Prostate gland (tissue), 2 donors: ENCODE measurements around the gene DNAH6. TPM values are rescaled to one million over a fixed set of nuclear protein-coding genes. Genes with fewer than 3 reads are reported as not detected.

Source experiments
- DNase-seq: peaks from one replicate; pipeline ENCODE4 v3.0.0-alpha.2; 2019; ENCODE audit warnings: low spot score
- H3K27ac ChIP-seq, 2 donors: fragments of 200-600 bp; sonication (generic); 2 replicates each; pipeline ENCODE4 v1.5.1; 2017 to 2019
- H3K27me3 ChIP-seq: fragments of 200-600 bp; sonication (generic); replicated peaks from 2 replicates; pipeline ENCODE4 v1.5.1; 2019; ENCODE audit not compliant: insufficient read depth
- H3K36me3 ChIP-seq, 2 donors: fragments of 200-600 bp; sonication (generic); 1 replicate in 1 of 2; 2 replicates in 1 of 2; pipeline versions ENCODE4 v1.5.1 to v1.8.1; 2017 to 2019
- H3K4me1 ChIP-seq: fragments of 200-600 bp; sonication (generic); replicated peaks from 2 replicates; pipeline ENCODE4 v1.5.1; 2019
- H3K4me3 ChIP-seq, 2 donors: fragments of 200-600 bp; sonication (generic); 2 replicates each; pipeline ENCODE4 v1.5.1; 2017 to 2019
- H3K9me3 ChIP-seq: fragments of 200-600 bp; sonication (generic); 2 replicates; pipeline ENCODE4 v1.5.1; 2017
- CTCF ChIP-seq, 4 experiments: fragments of 200-600 bp in 2 of 4; fragments of 450-650 bp in 2 of 4; sonication (generic) in 2 of 4; IDR thresholded peaks; 1 replicate in 3 of 4; 2 replicates in 1 of 4; pipeline ENCODE4 v1.5.1; 2016 to 2019; ENCODE audit warnings: antibody characterized with exemption in 4 of 4, mild to moderate bottlenecking in 2 of 4, moderate library complexity in 2 of 4
- POLR2A ChIP-seq: fragments of 450-650 bp; IDR thresholded peaks from one replicate; pipeline ENCODE4 v1.6.1; 2016; ENCODE audit warnings: antibody characterized with exemption, mild to moderate bottlenecking
- POLR2AphosphoS5 ChIP-seq: sonication (generic); formaldehyde crosslinking; IDR thresholded peaks from one replicate; pipeline ENCODE4 v1.6.1; 2017; ENCODE audit warnings: antibody characterized with exemption
- WGBS: methylation state at CpG from one replicate; pipeline ENCODE4 v1.1.5; 2018; 5-methylcytosine and 5-hydroxymethylcytosine counted together
- intact Hi-C: fragments of 100-400 bp; cut with DNase I; formaldehyde crosslinking; loops from one replicate; pipeline ENCODE4 v1.14.2; 2022
- total RNA-seq, 2 donors: library from RNA; depleted of rRNA; stranded (reverse); fragments of >200 nt; gene quantifications; one replicate each; pipeline ENCODE4 v1.1.0, GENCODE V29; 2016

The DNAH6 gene
- total RNA-seq, 2 donors from 2014 or later = 1.1 to 4.9 TPM

DNA sequence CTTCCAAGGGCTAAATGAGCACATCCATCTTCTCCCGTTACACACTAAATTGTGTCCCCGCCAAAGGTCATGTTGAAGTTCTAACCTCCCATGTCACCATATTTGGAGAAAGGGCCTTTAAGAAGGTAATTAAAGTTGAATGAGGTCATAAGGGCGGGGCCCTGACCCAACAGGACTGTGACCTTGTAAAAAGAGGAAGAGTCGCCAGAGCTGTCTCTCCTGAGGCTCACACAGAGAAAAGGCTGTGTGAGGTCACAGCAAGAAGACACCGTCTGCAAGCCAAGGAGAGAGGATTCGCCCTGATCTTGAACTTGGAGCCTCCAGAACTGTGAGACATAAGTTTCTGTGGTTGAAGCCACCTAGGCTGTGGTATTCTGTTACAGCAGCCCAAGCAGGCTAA lies 340.5 kb downstream of the DNAH6 start:
- intact Hi-C loops = no loop called here
- TF ChIP-seq CTCF (IDR thresholded peaks at IDR 0.05) (no peak), POLR2AphosphoS5 (no peak), POLR2A (no peak)
- Histone ChIP-seq H3K27ac (no peak overlapping the region), H3K27me3 (no peaks in the 10 kb centered on the region), H3K4me1 (no peaks in the 10 kb centered on the region), H3K36me3 (no peaks in the 10 kb centered on the region), H3K4me3 (no peak overlapping the region), H3K9me3 (no peaks in the 10 kb centered on the region)
- whole genome bisulfite sequencing = 85% methylated on average over 6 of the region's 6 CpGs
- DNase-seq = no peak

DNA sequence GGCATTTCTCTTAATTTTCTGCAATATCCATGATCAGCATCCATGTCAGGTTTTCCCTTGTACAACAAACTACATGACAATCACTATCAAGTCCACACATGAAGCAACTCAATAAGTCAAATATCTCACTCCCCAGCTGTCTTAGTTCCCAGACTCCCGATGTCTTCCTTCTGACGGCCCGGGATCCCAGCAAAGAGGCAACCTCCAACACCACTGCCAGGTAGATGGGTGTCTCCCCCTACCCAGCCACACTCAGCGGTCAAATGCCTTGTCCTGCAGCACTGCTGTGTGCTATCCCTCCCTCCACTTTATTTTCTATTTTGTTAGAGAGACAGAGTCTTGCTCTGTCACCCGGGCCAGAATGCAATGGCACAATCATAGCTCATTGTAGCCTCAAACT lies 341.3 kb downstream of the DNAH6 start:
- intact Hi-C loops = no loop called here
- 79% methylated on average over 5 of the region's 5 CpGs for WGBS
- Histone ChIP-seq H3K4me1 (no peaks in the 10 kb centered on the region), H3K4me3 (no peak overlapping the region), H3K36me3 (no peaks in the 10 kb centered on the region), H3K27ac (no peak overlapping the region), H3K27me3 (no peaks in the 10 kb centered on the region), H3K9me3 (no peaks in the 10 kb centered on the region)
- TF ChIP-seq POLR2AphosphoS5 (no peak), POLR2A (no peak)
- DNase-seq = no peak

GRCh38 chr2:84858123-84858522 lies 341.8 kb downstream of the DNAH6 start:
- no peak overlapping the region for H3K27ac ChIP-seq
- intact Hi-C loops = no loop called here
- no peaks in the 10 kb centered on the region for H3K27me3 ChIP-seq
- no peak overlapping the region for H3K4me3 ChIP-seq
- H3K4me1 ChIP-seq = no peaks in the 10 kb centered on the region
- H3K36me3 ChIP-seq = no peaks in the 10 kb centered on the region
- no peak for DNase-seq
- TF ChIP-seq POLR2AphosphoS5 (no peak), CTCF (IDR thresholded peaks at IDR 0.05) (no peak), POLR2A (no peak)
- no peaks in the 10 kb centered on the region for H3K9me3 ChIP-seq
- 79% methylated on average over 3 of the region's 3 CpGs for WGBS

DNA sequence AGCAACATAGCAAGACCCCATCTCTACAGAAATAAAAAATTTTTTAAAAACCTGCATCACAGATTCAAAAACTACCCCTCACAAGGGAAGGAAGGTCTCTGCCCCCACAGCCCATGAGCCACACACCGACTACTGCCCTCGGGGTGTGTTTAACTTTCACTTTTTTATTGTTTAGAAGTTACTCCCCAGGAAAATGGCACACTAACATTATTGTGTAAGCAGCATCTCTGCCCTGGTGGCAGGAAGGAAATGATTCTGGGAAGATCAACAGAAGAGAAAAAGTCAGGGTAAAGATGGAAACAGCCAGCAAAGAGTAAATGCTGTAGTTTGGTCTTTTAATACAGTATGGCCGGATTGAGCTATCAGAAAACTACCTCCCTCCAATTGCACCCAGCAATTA lies 342.6 kb downstream of the DNAH6 start:
- 52% methylated on average over 3 of the region's 3 CpGs for WGBS
- Histone ChIP-seq H3K27ac (no peak overlapping the region), H3K27me3 (no peaks in the 10 kb centered on the region), H3K36me3 (no peaks in the 10 kb centered on the region), H3K9me3 (no peaks in the 10 kb centered on the region), H3K4me3 (no peak overlapping the region), H3K4me1 (no peaks in the 10 kb centered on the region)
- intact Hi-C loops = no loop called here
- TF ChIP-seq POLR2A (no peak), POLR2AphosphoS5 (no peak), CTCF (IDR thresholded peaks at IDR 0.05) (no peak)
- no peak for DNase-seq

GRCh38 chr2:84861539-84861938 lies 345.2 kb downstream of the DNAH6 start:
- Histone ChIP-seq H3K27ac (no peak overlapping the region), H3K9me3 (no peaks in the 10 kb centered on the region), H3K36me3 (no peaks in the 10 kb centered on the region), H3K4me1 (no peaks in the 10 kb centered on the region), H3K27me3 (no peaks in the 10 kb centered on the region), H3K4me3 (no peak overlapping the region)
- intact Hi-C loops = no loop called here
- whole genome bisulfite sequencing = 76% methylated on average over 6 of the region's 6 CpGs
- TF ChIP-seq CTCF (IDR thresholded peaks at IDR 0.05) = no peak
- TF ChIP-seq POLR2A = no peak
- TF ChIP-seq POLR2AphosphoS5 = no peak
- DNase-seq = no peak
